ENCODE results near the gene CNTNAP2.

- TF ChIP-seq, protein P1, sequence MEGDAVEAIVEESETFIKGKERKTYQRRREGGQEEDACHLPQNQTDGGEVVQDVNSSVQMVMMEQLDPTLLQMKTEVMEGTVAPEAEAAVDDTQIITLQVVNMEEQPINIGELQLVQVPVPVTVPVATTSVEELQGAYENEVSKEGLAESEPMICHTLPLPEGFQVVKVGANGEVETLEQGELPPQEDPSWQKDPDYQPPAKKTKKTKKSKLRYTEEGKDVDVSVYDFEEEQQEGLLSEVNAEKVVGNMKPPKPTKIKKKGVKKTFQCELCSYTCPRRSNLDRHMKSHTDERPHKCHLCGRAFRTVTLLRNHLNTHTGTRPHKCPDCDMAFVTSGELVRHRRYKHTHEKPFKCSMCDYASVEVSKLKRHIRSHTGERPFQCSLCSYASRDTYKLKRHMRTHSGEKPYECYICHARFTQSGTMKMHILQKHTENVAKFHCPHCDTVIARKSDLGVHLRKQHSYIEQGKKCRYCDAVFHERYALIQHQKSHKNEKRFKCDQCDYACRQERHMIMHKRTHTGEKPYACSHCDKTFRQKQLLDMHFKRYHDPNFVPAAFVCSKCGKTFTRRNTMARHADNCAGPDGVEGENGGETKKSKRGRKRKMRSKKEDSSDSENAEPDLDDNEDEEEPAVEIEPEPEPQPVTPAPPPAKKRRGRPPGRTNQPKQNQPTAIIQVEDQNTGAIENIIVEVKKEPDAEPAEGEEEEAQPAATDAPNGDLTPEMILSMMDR (IDR thresholded peaks at IDR 0.05): no peak
- TF ChIP-seq POLR2A (IDR thresholded peaks at IDR 0.05): no peak
These were observed 1028.6 kb downstream of the CNTNAP2 start for GRCh38 chr7:147145194-147145593.
